Measurements from ENCODE around the gene ZBTB8A.

Gene ZBTB8A

DNA sequence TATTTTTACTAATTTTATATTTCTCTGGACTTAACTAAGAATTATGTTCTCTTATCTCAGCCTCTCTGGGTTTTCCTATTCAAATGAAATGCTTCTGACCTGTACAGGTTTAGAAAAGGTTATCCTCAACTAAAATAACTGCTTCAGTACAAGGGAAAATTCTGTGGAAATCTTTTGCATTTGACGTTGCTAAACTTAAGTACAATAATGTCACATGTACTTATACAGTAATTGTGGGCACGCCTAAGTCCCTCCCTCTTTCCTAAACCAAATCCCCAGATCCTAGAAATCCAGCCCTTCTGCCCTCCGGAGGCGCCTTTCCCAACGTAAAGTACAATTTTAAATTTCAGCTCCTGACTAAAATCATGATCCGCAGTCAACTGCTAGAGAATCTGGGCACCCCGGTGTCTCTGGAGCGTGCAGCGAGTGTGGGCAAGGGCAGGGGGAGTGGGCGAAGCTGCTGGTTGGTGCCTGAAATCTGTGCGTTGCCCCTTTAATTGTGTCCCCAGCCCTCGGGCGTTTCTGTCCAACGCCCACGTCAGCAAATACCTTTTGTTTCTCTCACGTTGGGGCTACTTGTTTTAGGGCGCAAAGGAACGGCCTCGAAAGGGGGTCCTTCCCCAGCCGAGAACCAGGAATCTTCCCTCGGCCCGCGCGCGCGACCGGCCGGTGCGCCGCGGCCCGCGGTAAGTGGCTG is at the start of gene ZBTB8A:
Gene ZBTB8A (plus strand): TSS at position 541 of the 697 bp plus-strand sequence. CDS start 53,505 bp downstream, outside the sequence.
- Histone ChIP-seq H3K9ac (ENCODE audit: low read length) (peak within 1 kb of the TSS; percentile 84), H3K4me1 (ENCODE audit: control insufficient read depth, insufficient read depth, low read length) (peaks cover 10% of the 10 kb centered on the region), H3K36me3 (ENCODE audit: control insufficient read depth, insufficient read depth, low read length, severe bottlenecking) (no peaks in the 10 kb centered on the region), H3K4me3 (ENCODE audit: low read length) (peak within 1 kb of the TSS; percentile 91), H3K9me3 (ENCODE audit: control insufficient read depth, low read length) (no peaks in the 10 kb centered on the region), H3K27me3 (replicated peaks; ENCODE audit: control insufficient read depth, insufficient read depth, low read length) (no peaks in the 10 kb centered on the region)
- peak; percentile 77 for DNase-seq (ENCODE audit: low read depth)

DNA sequence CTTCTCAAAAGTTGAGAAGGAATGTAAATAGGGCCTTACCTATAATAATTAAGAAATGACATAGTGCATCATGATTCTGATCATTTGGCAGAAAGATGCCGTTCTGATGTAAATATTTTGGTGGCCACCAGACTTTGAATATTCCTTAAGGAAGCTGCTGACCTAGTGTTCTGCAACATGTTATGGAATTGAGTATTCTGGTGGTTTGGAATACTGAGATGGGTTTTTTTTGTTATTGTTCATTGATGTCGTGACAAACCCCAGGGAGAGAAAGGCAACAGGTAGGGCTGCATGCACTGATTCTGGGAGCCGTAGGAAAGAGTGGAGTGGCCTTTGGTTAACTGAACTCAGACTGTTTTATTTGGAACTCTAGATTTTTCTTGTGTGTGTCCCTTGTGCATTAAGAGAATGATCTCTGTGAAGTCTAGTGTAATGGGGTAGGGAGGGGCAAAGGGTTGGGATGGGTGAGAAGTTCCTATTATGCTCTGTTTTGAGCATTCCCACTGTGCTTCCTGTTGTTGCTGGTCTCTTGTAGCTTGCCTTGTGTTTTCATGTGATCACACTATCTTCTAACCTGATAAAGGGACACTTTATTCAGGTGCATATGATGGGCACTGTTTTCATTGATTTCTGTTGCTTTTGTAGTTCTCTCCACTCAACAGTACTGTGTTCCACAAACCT is 49.3 kb upstream of the ZBTB8A start:
- no peak overlapping the region for H3K9ac ChIP-seq (ENCODE audit: low read length)

DNA sequence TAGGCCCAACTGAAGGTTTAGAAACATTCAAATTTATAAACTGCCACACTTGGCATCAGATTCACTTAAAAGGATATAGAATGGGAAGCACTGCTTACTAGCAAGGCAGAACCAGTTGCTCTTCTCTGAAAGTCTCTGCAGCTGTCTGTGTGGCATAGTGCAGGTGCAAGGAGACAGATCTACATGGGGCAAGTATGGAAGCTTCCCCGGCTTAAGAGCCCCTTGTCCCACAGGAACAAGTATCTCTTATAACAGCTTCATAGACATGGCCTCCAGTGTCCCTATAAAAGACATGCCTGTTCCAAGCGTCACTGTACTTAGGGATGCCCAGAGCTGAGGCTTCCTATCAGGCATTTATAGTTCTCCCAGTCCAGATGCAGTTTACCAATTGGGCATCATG is 47.8 kb upstream of the ZBTB8A start:
- no peak for DNase-seq (ENCODE audit: low read depth)
- Histone ChIP-seq H3K9me3 (ENCODE audit: control insufficient read depth, low read length) (no peaks in the 10 kb centered on the region), H3K4me1 (ENCODE audit: control insufficient read depth, insufficient read depth, low read length) (peaks cover 10% of the 10 kb centered on the region)

More for the DNA sequence above, 49.3 kb upstream of the ZBTB8A start:
- Histone ChIP-seq H3K4me1 (ENCODE audit: control insufficient read depth, insufficient read depth, low read length) (no peaks in the 10 kb centered on the region), H3K9me3 (ENCODE audit: control insufficient read depth, low read length) (no peaks in the 10 kb centered on the region), H3K36me3 (ENCODE audit: control insufficient read depth, insufficient read depth, low read length, severe bottlenecking) (no peaks in the 10 kb centered on the region), H3K27me3 (replicated peaks; ENCODE audit: control insufficient read depth, insufficient read depth, low read length) (no peaks in the 10 kb centered on the region), H3K4me3 (ENCODE audit: low read length) (no peak overlapping the region)
- no peak for DNase-seq (ENCODE audit: low read depth)

DNA sequence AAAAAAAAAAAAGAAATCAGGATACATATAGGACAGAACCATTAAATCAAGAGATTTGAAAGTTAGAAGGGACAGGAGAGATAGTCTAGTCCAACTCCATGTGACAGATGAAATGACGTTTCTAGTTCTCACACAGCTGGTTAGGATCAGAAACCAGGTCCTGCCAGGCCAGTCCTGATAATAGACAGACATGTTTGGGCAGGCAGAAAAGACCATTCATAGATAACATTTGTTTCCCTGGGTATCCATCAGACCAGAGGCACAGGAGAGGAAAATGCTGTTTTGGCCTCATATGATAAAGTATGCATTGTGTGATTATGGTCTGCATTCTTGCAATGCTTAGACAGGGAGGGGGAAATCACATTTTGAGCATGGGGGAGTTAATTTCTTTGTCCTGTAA is 45.0 kb upstream of the ZBTB8A start:
- no peak overlapping the region for H3K4me3 ChIP-seq (ENCODE audit: low read length)

More for the DNA sequence above, 47.8 kb upstream of the ZBTB8A start:
- no peaks in the 10 kb centered on the region for H3K36me3 ChIP-seq (ENCODE audit: control insufficient read depth, insufficient read depth, low read length, severe bottlenecking)
- no peaks in the 10 kb centered on the region for H3K27me3 ChIP-seq (replicated peaks; ENCODE audit: control insufficient read depth, insufficient read depth, low read length)
- H3K9ac ChIP-seq (ENCODE audit: low read length): no peak overlapping the region
- H3K4me3 ChIP-seq (ENCODE audit: low read length): no peak overlapping the region

DNA sequence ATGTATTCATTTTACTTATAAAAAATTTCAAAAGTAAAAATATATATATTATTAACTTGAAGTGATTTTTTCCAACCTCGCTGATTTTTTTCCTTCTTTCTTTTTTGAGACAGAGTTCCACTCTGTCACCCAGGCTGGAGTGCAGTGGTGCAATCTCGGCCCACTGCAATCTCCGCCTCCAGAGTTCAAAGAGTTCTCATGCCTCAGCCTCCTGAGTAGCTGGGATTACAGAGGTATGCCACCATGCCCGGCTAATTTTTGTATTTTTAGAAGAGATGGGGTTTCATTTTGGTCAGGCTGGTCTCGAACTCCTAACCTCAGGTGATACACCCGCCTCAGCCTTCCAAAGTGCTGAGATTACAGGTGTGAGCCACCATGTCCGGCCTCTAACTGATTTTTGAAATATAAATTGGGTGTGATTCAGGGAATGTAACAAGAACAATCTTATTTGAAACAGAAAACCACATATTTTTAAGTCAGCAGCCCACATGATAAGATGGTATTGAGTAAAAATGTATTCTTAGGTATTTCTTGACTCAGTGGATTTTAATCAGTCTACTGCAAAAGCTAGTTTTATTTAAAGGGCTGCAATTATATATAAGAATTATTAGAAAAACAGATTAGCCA is 44.4 kb upstream of the ZBTB8A start:
- Histone ChIP-seq H3K4me3 (ENCODE audit: low read length) (no peak overlapping the region), H3K9me3 (ENCODE audit: control insufficient read depth, low read length) (no peaks in the 10 kb centered on the region), H3K36me3 (ENCODE audit: control insufficient read depth, insufficient read depth, low read length, severe bottlenecking) (no peaks in the 10 kb centered on the region), H3K27me3 (replicated peaks; ENCODE audit: control insufficient read depth, insufficient read depth, low read length) (no peaks in the 10 kb centered on the region), H3K9ac (ENCODE audit: low read length) (no peak overlapping the region), H3K4me1 (ENCODE audit: control insufficient read depth, insufficient read depth, low read length) (peaks cover 14% of the 10 kb centered on the region)
- DNase-seq (ENCODE audit: low read depth): peak; percentile 28

More for the DNA sequence above, 45.0 kb upstream of the ZBTB8A start:
- Histone ChIP-seq H3K9me3 (ENCODE audit: control insufficient read depth, low read length) (no peaks in the 10 kb centered on the region), H3K4me1 (ENCODE audit: control insufficient read depth, insufficient read depth, low read length) (peaks cover 11% of the 10 kb centered on the region), H3K36me3 (ENCODE audit: control insufficient read depth, insufficient read depth, low read length, severe bottlenecking) (no peaks in the 10 kb centered on the region), H3K27me3 (replicated peaks; ENCODE audit: control insufficient read depth, insufficient read depth, low read length) (no peaks in the 10 kb centered on the region), H3K9ac (ENCODE audit: low read length) (no peak overlapping the region)
- peak; percentile 39 for DNase-seq (ENCODE audit: low read depth)

DNA sequence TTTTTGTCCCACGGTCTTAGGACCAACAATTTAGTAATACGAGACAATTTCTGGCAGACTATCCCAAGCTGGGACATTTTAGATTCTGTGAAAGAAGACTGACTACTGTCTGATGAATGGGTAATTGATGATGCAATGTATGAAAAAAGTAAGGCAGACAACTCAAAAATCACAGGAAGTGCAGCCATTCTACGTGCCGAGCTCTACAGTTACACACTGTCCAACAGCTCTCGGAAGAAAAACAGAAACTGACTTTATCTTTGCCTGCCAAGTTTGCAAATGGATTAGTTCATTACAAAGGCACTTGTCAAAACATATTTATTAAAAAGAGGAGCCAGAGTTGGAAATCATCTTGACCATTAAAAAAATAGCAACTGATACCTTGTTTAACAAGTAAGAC is 43.1 kb upstream of the ZBTB8A start:
- peaks cover 18% of the 10 kb centered on the region for H3K4me1 ChIP-seq (ENCODE audit: control insufficient read depth, insufficient read depth, low read length)
- DNase-seq (ENCODE audit: low read depth): peak; percentile 16
- peak overlapping the region; percentile 68 for H3K4me3 ChIP-seq (ENCODE audit: low read length)
- H3K9ac ChIP-seq (ENCODE audit: low read length): peak overlapping the region; percentile 28
- no peaks in the 10 kb centered on the region for H3K27me3 ChIP-seq (replicated peaks; ENCODE audit: control insufficient read depth, insufficient read depth, low read length)
- no peaks in the 10 kb centered on the region for H3K9me3 ChIP-seq (ENCODE audit: control insufficient read depth, low read length)
- no peaks in the 10 kb centered on the region for H3K36me3 ChIP-seq (ENCODE audit: control insufficient read depth, insufficient read depth, low read length, severe bottlenecking)

DNA sequence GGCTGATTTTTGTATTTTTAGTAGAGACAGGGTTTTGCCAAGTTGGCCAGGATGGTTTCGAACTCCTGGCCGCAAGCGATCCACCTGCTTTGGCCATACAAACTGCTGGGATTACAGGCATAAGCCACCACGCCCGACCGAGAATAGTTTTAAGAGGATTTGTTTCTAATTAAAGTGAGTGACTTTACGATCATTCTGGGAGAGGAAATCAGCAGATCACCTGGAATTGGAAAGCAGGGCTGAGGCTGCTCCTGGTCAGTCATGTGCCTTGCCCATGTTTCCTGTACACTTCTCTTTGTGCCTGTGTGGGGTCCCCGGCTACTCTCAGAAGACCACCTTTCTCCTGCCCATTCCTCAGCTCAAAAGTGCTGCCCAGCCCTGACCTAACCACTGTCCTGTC is 40.5 kb upstream of the ZBTB8A start:
- Histone ChIP-seq H3K9me3 (ENCODE audit: control insufficient read depth, low read length) (no peaks in the 10 kb centered on the region), H3K4me1 (ENCODE audit: control insufficient read depth, insufficient read depth, low read length) (peaks cover 28% of the 10 kb centered on the region), H3K27me3 (replicated peaks; ENCODE audit: control insufficient read depth, insufficient read depth, low read length) (no peaks in the 10 kb centered on the region), H3K9ac (ENCODE audit: low read length) (no peak overlapping the region), H3K4me3 (ENCODE audit: low read length) (no peak overlapping the region), H3K36me3 (ENCODE audit: control insufficient read depth, insufficient read depth, low read length, severe bottlenecking) (no peaks in the 10 kb centered on the region)
- no peak for DNase-seq (ENCODE audit: low read depth)

DNA sequence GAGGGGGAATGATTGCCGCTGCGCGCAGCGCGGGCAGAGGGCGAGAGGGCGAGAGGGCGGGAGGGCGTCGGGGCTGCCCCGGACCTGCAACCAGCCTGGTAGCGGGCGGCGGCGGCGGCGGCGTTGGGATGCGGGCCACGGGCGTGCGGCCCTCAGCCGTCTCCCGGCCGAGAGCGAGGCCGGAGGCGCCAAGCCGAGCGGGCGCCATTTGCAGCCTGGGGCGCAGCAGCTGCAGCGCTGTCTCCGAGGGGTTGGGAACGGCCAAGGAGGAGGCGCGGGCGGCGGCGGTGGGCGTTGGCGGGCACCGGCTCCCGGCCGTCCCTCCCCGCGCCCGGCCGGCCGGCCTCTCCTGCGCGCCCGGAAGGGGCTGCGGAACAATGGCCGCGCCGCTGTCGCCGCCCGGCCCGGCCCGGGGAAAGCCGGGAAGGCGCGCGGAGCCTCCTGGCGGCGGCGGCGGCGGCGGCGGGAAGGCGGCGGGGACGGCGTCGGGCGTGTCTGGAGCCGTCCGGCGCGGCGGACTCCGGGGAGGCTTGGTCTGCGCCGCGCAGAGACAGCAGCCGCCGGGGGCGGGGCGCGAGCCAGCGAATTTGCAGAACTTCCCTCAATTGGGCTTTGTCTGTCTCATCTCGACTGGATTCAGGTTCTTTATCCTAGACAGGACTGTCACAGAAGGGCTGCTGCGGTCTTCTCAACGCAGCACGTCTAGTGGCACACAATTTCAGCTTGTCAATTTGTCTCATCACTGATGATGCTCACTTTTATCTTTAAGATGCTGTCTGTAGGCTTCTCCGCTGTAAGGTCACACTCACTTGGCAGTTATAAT is 38.6 kb upstream of the ZBTB8A start:
- no peaks in the 10 kb centered on the region for H3K9me3 ChIP-seq (ENCODE audit: control insufficient read depth, low read length)
- H3K4me3 ChIP-seq (ENCODE audit: low read length): peak overlapping the region; percentile 79
- no peaks in the 10 kb centered on the region for H3K36me3 ChIP-seq (ENCODE audit: control insufficient read depth, insufficient read depth, low read length, severe bottlenecking)
- DNase-seq (ENCODE audit: low read depth): peak; percentile 89
- peaks cover 26% of the 10 kb centered on the region for H3K4me1 ChIP-seq (ENCODE audit: control insufficient read depth, insufficient read depth, low read length)
- no peaks in the 10 kb centered on the region for H3K27me3 ChIP-seq (replicated peaks; ENCODE audit: control insufficient read depth, insufficient read depth, low read length)
- H3K9ac ChIP-seq (ENCODE audit: low read length): peak overlapping the region; percentile 85

DNA sequence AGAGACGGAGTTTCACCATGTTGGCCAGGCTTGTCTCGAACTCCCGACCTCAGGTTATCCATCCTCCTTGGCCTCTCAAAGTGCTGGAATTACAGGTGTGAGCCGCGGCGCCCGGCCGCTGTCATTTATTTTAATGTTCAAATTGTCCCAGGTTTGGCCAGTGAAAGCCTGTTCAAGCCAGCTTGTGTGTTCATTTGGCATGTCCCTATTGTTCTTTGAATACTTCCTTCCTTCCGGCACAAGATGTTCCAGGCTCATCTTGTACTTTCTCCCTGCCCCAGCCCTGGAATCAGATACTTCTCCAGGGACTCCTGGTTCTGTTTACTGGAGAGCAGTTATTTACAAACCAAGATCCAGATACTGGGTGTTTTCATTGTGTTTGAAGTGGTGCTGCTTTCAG is 37.4 kb upstream of the ZBTB8A start:
- Histone ChIP-seq H3K27me3 (replicated peaks; ENCODE audit: control insufficient read depth, insufficient read depth, low read length) (no peaks in the 10 kb centered on the region), H3K36me3 (ENCODE audit: control insufficient read depth, insufficient read depth, low read length, severe bottlenecking) (no peaks in the 10 kb centered on the region)
- DNase-seq (ENCODE audit: low read depth): no peak

DNA sequence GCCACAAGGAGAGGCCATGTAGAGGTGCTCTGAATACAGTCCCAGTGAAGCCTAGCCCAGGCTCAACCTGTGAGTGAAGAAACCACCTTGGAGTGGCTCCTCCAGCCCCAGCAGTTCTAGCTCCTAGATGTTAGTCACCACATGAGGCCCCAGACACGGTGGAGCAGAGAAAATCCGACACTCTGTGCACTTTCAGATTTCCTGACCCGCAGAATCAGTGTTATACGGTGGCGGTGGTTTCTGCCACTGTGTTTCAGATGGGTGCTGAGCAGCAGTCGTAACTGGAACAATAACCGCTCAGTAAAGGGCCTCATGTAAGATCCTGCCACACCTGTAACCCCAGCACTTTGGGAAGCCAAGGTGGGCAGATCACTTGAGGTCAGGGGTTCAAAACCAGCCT is 36.1 kb upstream of the ZBTB8A start:
- H3K9ac ChIP-seq (ENCODE audit: low read length): no peak overlapping the region
- H3K27me3 ChIP-seq (replicated peaks; ENCODE audit: control insufficient read depth, insufficient read depth, low read length): no peaks in the 10 kb centered on the region
- H3K4me3 ChIP-seq (ENCODE audit: low read length): no peak overlapping the region
- peaks cover 17% of the 10 kb centered on the region for H3K4me1 ChIP-seq (ENCODE audit: control insufficient read depth, insufficient read depth, low read length)
- H3K9me3 ChIP-seq (ENCODE audit: control insufficient read depth, low read length): no peaks in the 10 kb centered on the region
- DNase-seq (ENCODE audit: low read depth): no peak
- H3K36me3 ChIP-seq (ENCODE audit: control insufficient read depth, insufficient read depth, low read length, severe bottlenecking): no peaks in the 10 kb centered on the region

More for the DNA sequence above, 37.4 kb upstream of the ZBTB8A start:
- H3K9ac ChIP-seq (ENCODE audit: low read length): peak overlapping the region; percentile 63
- H3K4me1 ChIP-seq (ENCODE audit: control insufficient read depth, insufficient read depth, low read length): peaks cover 17% of the 10 kb centered on the region
- no peak overlapping the region for H3K4me3 ChIP-seq (ENCODE audit: low read length)
- no peaks in the 10 kb centered on the region for H3K9me3 ChIP-seq (ENCODE audit: control insufficient read depth, low read length)

DNA sequence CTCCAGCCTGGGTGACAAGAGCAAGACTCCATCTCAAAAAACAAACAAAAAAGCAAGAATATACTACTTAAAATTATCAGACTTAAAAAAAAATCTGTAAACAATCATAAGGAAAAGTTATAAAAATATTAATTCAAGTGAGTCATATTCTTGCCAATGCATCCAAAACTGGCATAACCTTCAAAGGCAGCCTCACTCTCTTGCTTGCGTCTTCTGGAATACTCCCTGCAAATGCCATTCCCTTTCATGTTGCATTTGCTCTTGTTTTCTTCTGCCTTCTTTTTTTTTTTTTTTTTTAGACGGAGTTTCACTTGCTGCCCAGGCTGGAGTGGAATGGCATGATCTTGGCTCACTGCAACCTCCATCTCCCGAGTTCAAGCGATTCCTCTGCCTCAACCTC is 32.2 kb upstream of the ZBTB8A start:
- Histone ChIP-seq H3K9me3 (ENCODE audit: control insufficient read depth, low read length) (no peaks in the 10 kb centered on the region), H3K4me1 (ENCODE audit: control insufficient read depth, insufficient read depth, low read length) (peaks cover 3% of the 10 kb centered on the region), H3K9ac (ENCODE audit: low read length) (no peak overlapping the region), H3K36me3 (ENCODE audit: control insufficient read depth, insufficient read depth, low read length, severe bottlenecking) (no peaks in the 10 kb centered on the region), H3K4me3 (ENCODE audit: low read length) (no peak overlapping the region), H3K27me3 (replicated peaks; ENCODE audit: control insufficient read depth, insufficient read depth, low read length) (no peaks in the 10 kb centered on the region)
- no peak for DNase-seq (ENCODE audit: low read depth)
